H7 (cell line): ENCODE results near the gene SMPD1. TPM values are rescaled to one million over a fixed set of nuclear protein-coding genes. Genes with fewer than 3 reads are reported as not detected.

Experiments used
- DNase-seq: peaks from one replicate; pipeline ENCODE4 v3.0.0; 2012
- H3K27me3 ChIP-seq: 2 replicates; pipeline ENCODE4 v1.6.0; 2011; ENCODE audit warnings: mild to moderate bottlenecking, low read length; ENCODE audit not compliant: control insufficient read depth, insufficient read depth
- H3K36me3 ChIP-seq: replicated peaks from 2 replicates; pipeline ENCODE4 v1.5.1; 2011; ENCODE audit warnings: low read length; ENCODE audit not compliant: control insufficient read depth, insufficient read depth
- H3K4me3 ChIP-seq: 2 replicates; pipeline ENCODE4 v1.5.1; 2011; ENCODE audit warnings: low read depth, mild to moderate bottlenecking, control low read depth, low read length, moderate library complexity; ENCODE audit not compliant: insufficient read depth
- total RNA-seq: library from RNA; depleted of rRNA; stranded (reverse); fragments of >200 nt; shearing (Covaris generic); gene quantifications from 2 replicates; pipeline ENCODE4 v1.2.3, GENCODE V29; 2014

SMPD1 gene
- total RNA-seq, 1 experiment from 2014 or later: 13.3 TPM

DNA sequence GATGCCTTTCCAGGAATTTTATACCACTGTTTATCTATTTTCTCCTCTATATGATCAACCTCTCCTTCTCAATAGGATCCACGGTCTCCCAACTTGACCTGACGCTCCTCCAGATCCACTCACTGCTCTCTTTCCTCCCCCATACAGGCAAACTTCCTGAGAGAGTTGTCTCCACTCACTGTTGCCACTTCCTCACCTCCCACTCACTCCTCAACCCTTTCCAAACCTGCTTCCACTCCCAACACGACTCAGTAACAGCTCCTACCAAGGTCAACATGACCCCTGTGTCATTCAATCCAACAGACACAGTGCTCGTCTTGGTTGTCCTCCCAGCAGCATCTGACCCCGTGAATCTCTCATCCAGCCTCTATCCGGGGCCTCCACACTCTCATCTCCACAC lies 25.5 kb downstream of the SMPD1 start:
- no peak for DNase-seq
- H3K36me3 ChIP-seq: no peaks in the 10 kb centered on the region; the same call in 1 of the 2 replicates
- H3K27me3 ChIP-seq: peaks cover 11% of the 10 kb centered on the region

DNA sequence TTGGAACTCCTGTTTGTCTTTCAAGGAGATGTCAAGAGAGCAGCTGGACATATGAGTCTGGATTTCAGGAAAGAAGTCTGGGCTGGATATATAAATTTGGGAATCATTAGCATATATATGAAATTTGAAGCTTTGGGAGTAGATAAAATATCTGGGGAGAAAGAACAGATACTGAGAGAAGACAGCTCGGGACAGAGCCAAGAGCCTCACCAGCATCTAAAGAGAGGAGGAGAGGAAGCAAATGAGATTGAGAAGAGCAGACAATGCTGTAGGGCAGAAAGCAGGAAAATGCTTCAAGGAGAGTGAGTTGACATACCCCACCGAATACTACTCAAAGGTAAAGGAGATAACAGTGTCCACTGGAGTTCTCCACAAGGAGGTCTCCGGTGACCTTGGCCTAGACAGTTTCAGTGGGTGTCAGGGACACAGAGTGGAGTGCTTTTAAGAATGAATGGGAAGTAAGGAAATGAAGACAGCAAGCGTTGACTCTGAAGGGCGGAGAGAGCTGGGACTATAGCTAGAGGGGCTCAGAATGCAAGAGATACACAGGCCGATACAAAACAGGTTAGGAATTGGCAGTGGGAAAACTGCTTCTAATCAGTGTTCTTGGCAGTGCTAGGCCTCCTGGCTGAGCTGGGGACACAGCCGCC lies 27.8 kb downstream of the SMPD1 start:
- Histone ChIP-seq H3K27me3 (peaks cover 11% of the 10 kb centered on the region), H3K36me3 (no peaks in the 10 kb centered on the region; the same call in 1 of the 2 replicates), H3K4me3 (peak overlapping the region; percentile 82)
- no peak for DNase-seq

More for the DNA sequence above, 25.5 kb downstream of the SMPD1 start:
- no peak overlapping the region for H3K4me3 ChIP-seq

DNA sequence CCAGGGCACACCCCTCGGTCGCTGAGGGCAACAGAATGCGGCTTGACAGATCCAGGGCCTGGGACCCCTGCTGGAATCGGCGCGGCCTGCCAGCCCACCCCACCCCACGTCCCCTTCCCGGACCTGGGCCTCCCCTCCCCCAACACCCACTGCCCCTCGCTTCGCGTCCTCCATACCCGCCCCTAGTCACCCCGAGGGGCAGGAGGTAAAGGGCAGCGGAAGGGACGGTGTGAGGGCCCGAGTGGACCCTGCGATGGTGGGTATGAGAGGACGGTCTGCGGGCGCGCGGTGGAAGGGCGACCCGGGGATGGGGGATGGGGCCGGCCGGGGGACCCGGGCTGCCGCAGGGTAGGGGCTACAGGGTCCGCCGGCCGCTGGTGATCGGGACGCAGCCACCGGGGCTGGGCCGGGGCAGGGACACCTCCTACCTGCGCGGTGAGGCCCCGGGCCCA lies 28.3 kb downstream of the SMPD1 start:
- no peaks in the 10 kb centered on the region; the same call in 1 of the 2 replicates for H3K36me3 ChIP-seq
- peaks cover 11% of the 10 kb centered on the region for H3K27me3 ChIP-seq
- H3K4me3 ChIP-seq: peak overlapping the region; percentile 82
- DNase-seq: peak; percentile 86

DNA sequence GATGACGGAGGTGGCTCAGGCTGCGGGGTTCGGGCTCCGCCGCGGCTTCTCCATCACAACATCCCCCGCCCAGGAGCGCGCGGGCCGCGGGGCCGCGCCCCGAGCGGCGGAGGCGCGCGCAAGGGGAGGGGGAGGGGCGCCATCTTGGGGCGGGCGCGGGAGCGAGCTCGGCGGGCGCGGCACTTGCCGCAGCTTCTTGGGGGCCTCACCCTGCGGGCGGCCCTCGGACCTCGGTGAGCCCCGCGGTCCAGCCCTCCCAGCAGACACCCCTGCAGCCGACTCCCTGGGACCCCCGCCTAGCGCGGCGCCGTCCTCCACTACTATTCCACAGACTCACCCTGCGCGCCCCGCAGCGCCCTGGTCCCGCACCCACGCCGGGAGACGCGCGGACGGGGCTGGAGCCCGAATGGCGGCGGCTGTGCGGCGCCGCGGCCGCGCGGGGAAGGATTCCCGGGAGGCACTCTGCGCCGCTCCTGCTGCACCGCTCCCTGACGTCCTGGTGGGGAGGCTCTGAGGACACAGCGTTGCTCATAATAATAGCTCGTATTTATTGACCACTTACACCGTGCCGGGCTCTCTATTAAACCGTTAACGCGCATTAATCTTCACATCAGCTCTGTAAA lies 28.8 kb downstream of the SMPD1 start, which contains the start of gene APBB1:
TSS of gene APBB1 (minus strand) at position 86 of the 623 bp plus-strand sequence. CDS start 7,747 bp downstream, outside the sequence.
- DNase-seq: peak; percentile 98
- Histone ChIP-seq H3K27me3 (peaks cover 11% of the 10 kb centered on the region), H3K4me3 (peak within 1 kb of the TSS; percentile 82), H3K36me3 (no peaks in the 10 kb centered on the region; the same call in 1 of the 2 replicates)

DNA sequence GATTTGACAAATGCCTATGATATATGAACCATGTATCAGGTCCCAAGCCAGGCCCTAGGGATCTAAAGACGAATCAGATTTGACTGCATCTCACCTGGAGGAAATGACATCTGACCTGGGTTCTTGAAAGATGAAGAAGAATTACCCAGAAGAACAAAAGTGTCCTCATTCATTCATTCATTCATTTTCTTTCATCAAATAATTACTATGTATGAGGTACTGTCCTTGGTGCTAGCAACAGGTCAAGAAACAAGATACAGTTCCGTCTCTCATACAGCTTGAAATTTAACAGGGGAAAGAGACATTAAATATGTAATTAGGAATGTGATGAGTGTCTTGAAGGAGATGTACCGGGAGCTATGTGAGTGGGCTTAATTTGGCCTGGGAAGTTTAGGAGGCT lies 30.4 kb downstream of the SMPD1 start:
- no peak overlapping the region for H3K4me3 ChIP-seq
- peaks cover 11% of the 10 kb centered on the region for H3K27me3 ChIP-seq
- no peak for DNase-seq
- no peaks in the 10 kb centered on the region for H3K36me3 ChIP-seq

DNA sequence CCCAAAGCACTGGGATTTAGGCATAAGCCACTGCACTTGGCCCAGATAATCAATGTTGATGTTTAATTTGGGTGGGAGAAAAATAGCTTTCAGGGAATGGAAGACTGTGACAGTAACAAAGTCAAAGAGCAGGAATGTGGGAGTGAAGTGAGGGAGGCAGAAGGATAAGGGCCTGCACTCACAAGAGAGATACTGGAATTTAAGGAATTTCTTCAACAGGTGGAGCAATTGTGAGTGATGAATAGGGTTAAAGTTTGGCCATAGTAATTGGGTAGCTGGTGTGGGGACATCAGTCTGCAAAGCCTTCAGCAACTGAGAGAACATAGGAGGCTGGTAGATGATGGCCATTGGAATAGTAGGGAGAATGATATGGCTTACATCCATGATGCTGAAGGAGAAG lies 37.2 kb downstream of the SMPD1 start:
- H3K27me3 ChIP-seq: no peaks in the 10 kb centered on the region; the same call in 1 of the 2 replicates

DNA sequence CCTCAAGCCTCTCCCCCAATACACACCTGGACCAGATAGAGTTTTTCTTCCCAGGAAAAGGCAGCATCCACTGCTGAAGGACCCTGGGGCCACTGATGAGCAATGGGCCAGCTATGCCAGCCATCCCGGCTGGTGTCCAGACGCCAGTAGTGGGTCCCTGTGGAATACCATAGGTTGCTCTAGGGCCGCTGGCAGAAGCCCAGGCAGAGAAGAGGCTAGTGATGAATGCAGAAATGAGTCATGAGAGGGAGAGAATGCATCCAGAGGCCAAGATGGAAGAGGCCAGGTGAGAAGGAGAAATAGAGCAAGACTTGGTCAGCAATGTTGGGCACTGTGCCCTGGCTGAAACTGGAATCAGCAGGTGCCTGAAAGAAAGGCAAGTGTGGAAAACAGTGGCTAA lies 41.6 kb downstream of the SMPD1 start:
- Histone ChIP-seq H3K36me3 (no peaks in the 10 kb centered on the region), H3K4me3 (no peak overlapping the region), H3K27me3 (no peaks in the 10 kb centered on the region; the same call in 1 of the 2 replicates)
- no peak for DNase-seq

More for the DNA sequence above, 37.2 kb downstream of the SMPD1 start:
- Histone ChIP-seq H3K4me3 (no peak overlapping the region), H3K36me3 (no peaks in the 10 kb centered on the region)
- peak; percentile 52 for DNase-seq

DNA sequence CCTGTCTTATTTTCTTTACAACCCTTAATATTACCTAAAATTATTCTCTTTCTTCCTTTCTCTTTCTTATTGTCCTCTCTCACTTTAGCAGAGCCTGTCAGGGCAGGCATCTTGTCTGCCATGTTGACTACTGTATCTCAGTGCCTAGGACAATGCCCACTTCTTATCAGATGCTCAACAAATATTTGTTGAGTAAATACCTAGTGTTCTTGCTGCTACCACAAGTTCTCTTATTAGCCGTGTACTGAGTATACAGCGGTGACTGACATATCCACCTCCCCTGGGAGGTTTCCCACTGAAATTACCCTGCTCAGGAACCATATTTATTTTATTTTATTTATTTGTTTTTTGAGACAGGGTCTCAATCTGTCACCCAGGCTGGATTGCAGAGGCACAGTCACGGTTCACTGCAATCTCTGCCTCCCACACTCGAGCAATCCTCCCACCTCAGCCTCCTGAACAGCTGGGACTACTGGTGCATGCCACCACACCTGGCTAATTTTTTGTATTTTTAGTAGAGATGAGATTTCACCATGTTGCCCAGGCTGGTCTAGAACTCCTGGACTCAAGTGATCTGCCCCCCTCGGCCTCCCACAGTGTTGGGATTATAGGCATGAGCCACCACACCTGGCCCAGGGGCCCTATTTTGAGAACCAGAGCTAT lies 43.9 kb downstream of the SMPD1 start:
- no peak for DNase-seq
- H3K4me3 ChIP-seq: no peak overlapping the region
- no peaks in the 10 kb centered on the region; the same call in 1 of the 2 replicates for H3K27me3 ChIP-seq
- H3K36me3 ChIP-seq: no peaks in the 10 kb centered on the region

DNA sequence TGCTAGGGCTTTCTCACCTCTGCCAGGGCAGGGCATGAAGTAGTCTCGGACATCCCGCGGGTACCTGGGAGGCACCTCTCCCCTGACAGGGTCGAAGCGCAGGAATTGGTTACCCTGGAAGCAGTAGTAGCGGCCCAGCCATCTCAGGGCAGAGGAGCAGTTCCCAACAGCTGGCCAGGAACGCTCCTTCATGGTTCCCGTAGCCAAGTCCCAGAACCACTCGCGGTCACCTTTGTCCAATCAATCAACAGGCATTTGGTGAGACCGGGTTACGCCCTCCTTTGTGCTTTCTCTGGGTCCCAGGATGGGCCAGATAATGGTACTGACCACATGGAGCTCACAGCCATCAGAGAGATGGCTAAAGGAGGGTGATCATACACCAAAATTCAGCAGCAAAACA lies 47.1 kb downstream of the SMPD1 start:
- no peak for DNase-seq

DNA sequence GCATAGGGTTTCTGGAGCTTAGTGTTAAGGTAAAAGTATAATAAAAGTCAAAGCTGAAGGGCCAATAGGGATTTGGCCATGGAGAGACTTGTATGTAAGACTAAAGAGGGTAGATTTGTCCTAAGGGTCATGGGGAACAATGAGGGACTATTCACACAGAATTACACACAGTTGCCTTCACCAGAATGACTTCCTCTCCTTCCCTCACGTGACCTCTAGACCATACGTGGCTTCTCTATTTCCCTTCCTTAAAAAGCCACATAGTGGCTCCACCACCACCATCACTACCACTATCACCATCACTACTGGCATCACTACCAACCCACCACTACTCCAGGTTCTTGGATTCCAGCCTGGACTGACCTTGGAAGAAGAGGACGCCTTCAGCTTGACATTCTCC lies 47.7 kb downstream of the SMPD1 start:
- no peak for DNase-seq
- H3K36me3 ChIP-seq: no peaks in the 10 kb centered on the region
- no peak overlapping the region for H3K4me3 ChIP-seq
- H3K27me3 ChIP-seq: no peaks in the 10 kb centered on the region; the same call in 1 of the 2 replicates

More for the DNA sequence above, 47.1 kb downstream of the SMPD1 start:
- no peak overlapping the region for H3K4me3 ChIP-seq
- no peaks in the 10 kb centered on the region for H3K36me3 ChIP-seq
- no peaks in the 10 kb centered on the region; the same call in 1 of the 2 replicates for H3K27me3 ChIP-seq

DNA sequence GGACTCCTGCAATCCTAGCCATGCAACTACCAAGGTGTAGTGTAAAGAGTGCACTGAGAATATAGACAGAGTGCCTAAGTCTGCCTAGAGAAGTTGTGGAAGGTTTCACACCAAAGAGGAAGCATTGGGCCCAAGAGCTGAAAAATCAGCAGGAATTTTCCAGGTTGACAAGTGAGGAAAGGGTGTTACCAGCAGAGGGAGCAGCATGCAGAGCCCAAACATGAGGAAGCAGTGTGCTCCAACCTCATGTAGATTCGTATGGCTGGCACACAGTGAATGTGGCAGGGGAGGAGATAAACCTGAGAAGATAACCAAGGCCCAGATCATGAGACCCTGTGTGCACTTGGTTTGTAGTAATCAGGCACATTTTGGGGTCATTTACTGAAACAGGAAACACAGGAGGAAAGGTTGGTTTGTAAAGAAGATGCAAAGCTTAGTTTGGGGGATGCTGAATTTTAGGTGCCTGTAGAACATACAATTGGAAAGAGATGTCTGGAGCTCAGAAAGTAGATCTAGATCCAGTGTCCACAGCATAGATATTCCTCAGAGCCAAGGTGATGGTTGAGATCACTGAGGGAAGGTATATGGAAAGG lies 48.8 kb downstream of the SMPD1 start:
- Histone ChIP-seq H3K4me3 (no peak overlapping the region), H3K36me3 (no peaks in the 10 kb centered on the region), H3K27me3 (no peaks in the 10 kb centered on the region; the same call in 1 of the 2 replicates)
- peak; percentile 64 for DNase-seq

DNA sequence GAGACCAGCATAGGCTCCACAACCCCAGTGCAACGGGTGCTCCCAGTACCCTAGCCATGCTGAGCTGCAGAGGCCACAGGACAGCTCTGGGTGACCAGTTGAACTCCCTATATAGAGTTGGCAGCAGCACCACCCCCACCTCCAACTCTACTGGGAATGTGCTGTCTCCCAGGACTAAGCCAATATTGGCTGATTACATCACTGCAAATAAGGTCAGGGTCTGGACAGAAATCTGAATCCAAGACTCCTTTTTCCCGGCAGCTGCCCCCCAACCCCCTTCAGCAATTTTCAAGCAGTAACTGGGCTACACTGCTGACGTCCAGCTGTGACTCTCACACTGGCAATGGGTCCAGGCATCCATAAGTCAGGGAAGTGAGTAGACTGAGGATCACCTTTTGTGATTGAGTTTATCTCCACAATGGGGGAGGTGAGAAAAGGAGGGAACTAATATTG lies 50.7 kb downstream of the SMPD1 start, which contains the start of gene HPX:
TSS of gene HPX (minus strand) at position 82 of the 453 bp plus-strand sequence. CDS start at position 58, 24 bp downstream.
- DNase-seq: no peak
- no peak within 1 kb of the TSS for H3K4me3 ChIP-seq
- H3K36me3 ChIP-seq: no peaks in the 10 kb centered on the region
- H3K27me3 ChIP-seq: no peaks in the 10 kb centered on the region; the same call in 1 of the 2 replicates

DNA sequence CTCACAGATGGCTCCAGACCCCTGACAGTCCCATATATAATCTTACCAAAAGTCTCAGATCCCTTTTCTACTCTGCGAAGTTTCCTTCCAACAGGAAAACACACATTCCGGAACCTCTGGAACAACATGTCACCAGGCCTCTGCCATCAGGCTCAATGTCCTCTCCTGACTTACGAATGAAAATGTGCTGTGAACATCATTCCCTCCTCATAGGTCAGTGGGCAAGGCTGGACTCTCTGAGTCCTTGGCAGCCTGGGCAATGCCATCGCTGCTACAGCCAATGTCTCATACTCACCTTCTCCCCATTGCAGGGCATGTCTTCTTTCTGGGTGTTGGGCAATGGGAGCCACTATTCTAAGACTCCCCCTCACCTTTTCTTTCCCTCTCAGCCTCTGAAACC lies 52.2 kb downstream of the SMPD1 start:
- no peak overlapping the region for H3K4me3 ChIP-seq
- no peaks in the 10 kb centered on the region; the same call in 1 of the 2 replicates for H3K27me3 ChIP-seq
- no peaks in the 10 kb centered on the region for H3K36me3 ChIP-seq
- no peak for DNase-seq
